GM23248 (cell line): Measurements from ENCODE around the gene MINDY1. TPM values are rescaled to one million over a fixed set of nuclear protein-coding genes. Genes with fewer than 3 reads are reported as not detected.

Experiments
- DNase-seq: peaks from one replicate; pipeline ENCODE4 v3.0.0-alpha.2; 2015
- H2AFZ ChIP-seq: fragments of 200-600 bp; sonication (generic); 2 replicates; pipeline ENCODE4 v1.6.1; 2016; ENCODE audit warnings: antibody characterized with exemption
- H3F3A ChIP-seq: fragments of 200-600 bp; sonication (generic); 2 replicates; pipeline ENCODE4 v1.6.1; 2016; ENCODE audit warnings: mild to moderate bottlenecking, antibody characterized with exemption, mixed run types; ENCODE audit not compliant: insufficient read depth
- H3K27ac ChIP-seq: fragments of 200-600 bp; sonication (generic); 2 replicates; pipeline ENCODE4 v1.5.1; 2016; ENCODE audit warnings: mild to moderate bottlenecking
- H3K27me3 ChIP-seq: fragments of 200-600 bp; sonication (generic); replicated peaks from 2 replicates; pipeline ENCODE4 v1.6.1; 2016; ENCODE audit warnings: mild to moderate bottlenecking; ENCODE audit not compliant: insufficient read depth
- H3K36me3 ChIP-seq: fragments of 200-600 bp; sonication (generic); 2 replicates; pipeline ENCODE4 v1.6.1; 2016; ENCODE audit warnings: low read depth, mild to moderate bottlenecking
- H3K4me1 ChIP-seq: fragments of 200-600 bp; sonication (generic); 2 replicates; pipeline ENCODE4 v1.6.1; 2016; ENCODE audit warnings: mild to moderate bottlenecking; ENCODE audit not compliant: insufficient read depth
- H3K4me2 ChIP-seq: fragments of 200-600 bp; sonication (generic); one replicate; pipeline ENCODE4 v1.6.1; 2016; ENCODE audit warnings: mild to moderate bottlenecking; ENCODE audit not compliant: unreplicated experiment
- H3K4me3 ChIP-seq: fragments of 200-600 bp; sonication (generic); 2 replicates; pipeline ENCODE4 v1.5.1; 2016; ENCODE audit warnings: mild to moderate bottlenecking
- H3K79me2 ChIP-seq: fragments of 200-600 bp; sonication (generic); 2 replicates; pipeline ENCODE4 v1.6.1; 2016; ENCODE audit warnings: mild to moderate bottlenecking; ENCODE audit not compliant: insufficient read depth
- H3K9ac ChIP-seq: fragments of 200-600 bp; sonication (generic); 2 replicates; pipeline ENCODE4 v1.6.1; 2016; ENCODE audit warnings: mild to moderate bottlenecking
- H3K9me2 ChIP-seq: fragments of 200-600 bp; sonication (generic); 2 replicates; pipeline ENCODE4 v1.6.1; 2016; ENCODE audit warnings: mixed run types, mild to moderate bottlenecking, moderate library complexity; ENCODE audit not compliant: insufficient read depth
- H3K9me3 ChIP-seq: fragments of 200-600 bp; sonication (generic); one replicate; pipeline ENCODE4 v1.6.1; 2017; ENCODE audit warnings: low read depth
- H4K20me1 ChIP-seq: fragments of 200-600 bp; sonication (generic); 2 replicates; pipeline ENCODE4 v1.6.0; 2016; ENCODE audit not compliant: insufficient read depth
- EZH2 ChIP-seq: fragments of 200-600 bp; sonication (generic); IDR thresholded peaks from 2 replicates; pipeline ENCODE4 v1.6.1; 2018; ENCODE audit warnings: antibody characterized with exemption, mild to moderate bottlenecking; ENCODE audit not compliant: insufficient read depth, poor library complexity, severe bottlenecking
- EZH2phosphoT487 ChIP-seq: fragments of 200-600 bp; sonication (generic); IDR thresholded peaks from 2 replicates; pipeline ENCODE4 v1.6.1; 2018; ENCODE audit warnings: antibody characterized with exemption, moderate library complexity, mild to moderate bottlenecking, low read depth; ENCODE audit not compliant: insufficient read depth
- WGBS, 2 experiments: methylation state at CpG; one replicate each; pipeline ENCODE4 v1.1.6; 2015 to 2017; ENCODE audit warnings: low lambda C conversion rate in 2 of 2, low coverage in 1 of 2; ENCODE audit errors: missing lambda C conversion rate in 2 of 2; 5-methylcytosine and 5-hydroxymethylcytosine counted together
- in situ Hi-C: fragments of 300-500 bp; cut with MboI; formaldehyde crosslinking; loops from 2 replicates; pipeline ENCODE4 v1.15.0; 2020
- polyA plus RNA-seq: library from polyadenylated mRNA; unstranded; fragments of >200 nt; fragmentation: Nextera tagmentation; extraction: Ambion mirVana; gene quantifications from 2 replicates; pipeline ENCODE4 v1.2.1, GENCODE V29; 2016
- total RNA-seq: library from RNA; depleted of rRNA; stranded (reverse); fragments of >200 nt; shearing (Covaris generic); gene quantifications from 2 replicates; pipeline ENCODE4 v1.2.3, GENCODE V29; 2014

The MINDY1 gene
- total and polyA plus RNA-seq, 2 experiments from 2014 or later: 4.6 to 9.1 TPM

GRCh38 chr1:150967936-150968335 is 38.8 kb downstream of the MINDY1 start:
- Histone ChIP-seq H3K27me3 (no peaks in the 10 kb centered on the region), H3K4me2 (no peak overlapping the region), H3K4me1 (peaks cover 27% of the 10 kb centered on the region), H3K9me2 (no peaks in the 10 kb centered on the region), H3K79me2 (peaks cover 64% of the 10 kb centered on the region), H3K9me3 (no peaks in the 10 kb centered on the region), H3K36me3 (peaks cover 42% of the 10 kb centered on the region), H3K9ac (no peak overlapping the region), H4K20me1 (no peaks in the 10 kb centered on the region), H3K4me3 (no peak overlapping the region), H3K27ac (no peak overlapping the region), H2AFZ (no peak overlapping the region), H3F3A (peaks cover 42% of the 10 kb centered on the region)
- WGBS, 2 experiments: 93 to 94% methylated on average over 13 of the region's 13 CpGs
- TF ChIP-seq EZH2phosphoT487 (no peak), EZH2 (no peak)
- no peak for DNase-seq
- in situ Hi-C loops: no loop called here

GRCh38 chr1:150966011-150966410 is 40.7 kb downstream of the MINDY1 start:
- Histone ChIP-seq H3K79me2 (peaks cover 45% of the 10 kb centered on the region), H3K9ac (no peak overlapping the region), H3K4me1 (peaks cover 8% of the 10 kb centered on the region), H3K4me2 (no peak overlapping the region), H2AFZ (no peak overlapping the region), H3K27ac (no peak overlapping the region), H3K36me3 (peaks cover 46% of the 10 kb centered on the region), H3K9me2 (no peaks in the 10 kb centered on the region), H3K27me3 (no peaks in the 10 kb centered on the region), H3K4me3 (no peak overlapping the region), H3F3A (peaks cover 41% of the 10 kb centered on the region), H3K9me3 (no peaks in the 10 kb centered on the region), H4K20me1 (no peaks in the 10 kb centered on the region)
- DNase-seq: no peak
- 83 to 85% methylated on average over 6 of the region's 6 CpGs for WGBS, 2 experiments
- no peak for TF ChIP-seq EZH2phosphoT487
- no peak for TF ChIP-seq EZH2
- in situ Hi-C loops: no loop called here

DNA sequence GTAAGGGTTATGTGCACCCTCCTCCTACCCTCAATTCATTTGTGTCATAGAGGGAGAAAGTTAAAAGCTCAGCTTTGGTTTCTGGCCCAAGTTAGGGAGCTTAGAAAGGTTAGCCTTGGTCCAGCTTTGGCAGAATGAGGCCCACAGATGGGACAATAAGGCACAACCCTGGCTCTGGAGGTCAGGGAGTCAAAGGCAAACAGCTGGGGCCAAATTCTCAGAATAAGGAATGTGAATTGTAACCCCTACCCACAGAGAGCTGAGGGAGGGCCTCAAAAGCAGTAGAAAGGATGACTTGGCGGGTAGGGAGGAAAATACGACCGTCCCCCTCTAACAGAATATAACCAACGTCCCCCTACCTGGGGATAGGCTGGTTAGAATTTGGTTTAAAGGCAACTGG is 41.1 kb downstream of the MINDY1 start:
- TF ChIP-seq EZH2: no peak
- TF ChIP-seq EZH2phosphoT487: no peak
- peaks cover 46% of the 10 kb centered on the region for H3K36me3 ChIP-seq
- H3K4me2 ChIP-seq: no peak overlapping the region
- H3K9me2 ChIP-seq: no peaks in the 10 kb centered on the region
- DNase-seq: no peak
- H3K27ac ChIP-seq: no peak overlapping the region
- H3K9me3 ChIP-seq: no peaks in the 10 kb centered on the region
- no peak overlapping the region for H3K4me3 ChIP-seq
- peaks cover 41% of the 10 kb centered on the region for H3K79me2 ChIP-seq
- in situ Hi-C loops: no loop called here
- no peaks in the 10 kb centered on the region for H4K20me1 ChIP-seq
- no peak overlapping the region for H2AFZ ChIP-seq
- 90 to 99% methylated on average over 4 of the region's 4 CpGs for WGBS, 2 experiments
- H3K9ac ChIP-seq: no peak overlapping the region
- peaks cover 39% of the 10 kb centered on the region for H3F3A ChIP-seq
- no peaks in the 10 kb centered on the region for H3K27me3 ChIP-seq
- peaks cover 3% of the 10 kb centered on the region for H3K4me1 ChIP-seq

- Histone ChIP-seq H3K4me1 (no peaks in the 10 kb centered on the region), H3K9me2 (no peaks in the 10 kb centered on the region), H3K4me2 (no peak overlapping the region), H3K36me3 (peaks cover 54% of the 10 kb centered on the region), H2AFZ (no peak overlapping the region), H3K79me2 (peaks cover 26% of the 10 kb centered on the region), H3F3A (peaks cover 37% of the 10 kb centered on the region), H3K27ac (no peak overlapping the region), H3K27me3 (no peaks in the 10 kb centered on the region), H3K9ac (no peak overlapping the region), H4K20me1 (no peaks in the 10 kb centered on the region), H3K9me3 (no peaks in the 10 kb centered on the region), H3K4me3 (no peak overlapping the region)
- in situ Hi-C loops: no loop called here
- TF ChIP-seq EZH2phosphoT487 (no peak), EZH2 (no peak)
- no peak for DNase-seq
- WGBS, 2 experiments: 85 to 88% methylated on average over 5 of the region's 5 CpGs
Measured at GRCh38 chr1:150964164-150964489, 42.6 kb downstream of the MINDY1 start.
